Left lung (tissue), 10 donors: ENCODE results near the gene SLX4IP. TPM values are rescaled to one million over a fixed set of nuclear protein-coding genes. Genes with fewer than 3 reads are reported as not detected.
A peak's percentile ranks its signal among the peaks of the same experiment; 100 is the strongest.

Experiments
- ATAC-seq: fragments of 200-7000 bp; cut with Tn5 transposase; one replicate; pipeline ENCODE4 v1.9.1; 2020; ENCODE audit warnings: moderate library complexity
- DNase-seq, 4 donors: peaks; one replicate each; pipeline ENCODE4 v3.0.0-alpha.2; 2013 to 2020
- H3K27ac ChIP-seq, 2 donors: fragments of 200-600 bp; sonication (generic) in 1 of 2; one replicate each; pipeline versions ENCODE4 v1.5.0 to v1.8.0; 2020 to 2021
- H3K27me3 ChIP-seq, 2 donors: fragments of 200-600 bp; sonication (generic) in 1 of 2; one replicate each; pipeline versions ENCODE4 v1.5.0 to v1.8.0; 2020 to 2021
- H3K36me3 ChIP-seq, 2 donors: fragments of 200-600 bp; sonication (generic) in 1 of 2; one replicate each; pipeline versions ENCODE4 v1.5.0 to v1.8.0; 2020 to 2021
- H3K4me1 ChIP-seq, 2 donors: fragments of 200-600 bp; one replicate each; pipeline ENCODE4 v1.8.0; 2021
- H3K4me3 ChIP-seq, 2 donors: fragments of 200-600 bp; sonication (generic) in 1 of 2; one replicate each; pipeline versions ENCODE4 v1.5.0 to v1.8.0; 2020 to 2021; ENCODE audit warnings: mild to moderate bottlenecking in 1 of 2
- H3K9me3 ChIP-seq, 2 donors: fragments of 200-600 bp; sonication (generic) in 1 of 2; one replicate each; pipeline versions ENCODE4 v1.5.0 to v1.8.0; 2020 to 2021
- intact Hi-C, 2 donors: fragments of 100-400 bp; cut with DNase I; formaldehyde crosslinking; loops; one replicate each; pipeline versions ENCODE4 v1.11.2 to v1.14.2; 2022
- polyA plus RNA-seq, 6 donors: library from polyadenylated mRNA; unstranded; fragments of 120-200 nt; gene quantifications; one replicate each; pipeline ENCODE4 v1.2.1, GENCODE V29; 2013; ENCODE audit not compliant: insufficient read length in 6 of 6
- total RNA-seq, 2 donors: library from RNA; stranded (reverse); fragmentation: NEBNext Ultra II Directional; extraction: Animal tissue kit (Norgen Biotek cat#: 25700); gene quantifications; one replicate each; pipeline ENCODE4 v1.2.1, GENCODE V29; 2021
- TF ChIP-seq, protein P1 (sequence below), 2 donors: fragments of 200-600 bp; sonication (generic) in 1 of 2; IDR thresholded peaks; one replicate each; pipeline versions ENCODE4 v1.5.0 to v1.8.0; 2021; ENCODE audit warnings: antibody characterized with exemption in 2 of 2
- donor health status: DM: no; HTN: yes; CAD: no.
- donor health status: DM: no; HTN: no; CAD: no.

The SLX4IP gene
- total and polyA plus RNA-seq, 8 donors: 6.0 to 12.3 (median 10.3) TPM

DNA sequence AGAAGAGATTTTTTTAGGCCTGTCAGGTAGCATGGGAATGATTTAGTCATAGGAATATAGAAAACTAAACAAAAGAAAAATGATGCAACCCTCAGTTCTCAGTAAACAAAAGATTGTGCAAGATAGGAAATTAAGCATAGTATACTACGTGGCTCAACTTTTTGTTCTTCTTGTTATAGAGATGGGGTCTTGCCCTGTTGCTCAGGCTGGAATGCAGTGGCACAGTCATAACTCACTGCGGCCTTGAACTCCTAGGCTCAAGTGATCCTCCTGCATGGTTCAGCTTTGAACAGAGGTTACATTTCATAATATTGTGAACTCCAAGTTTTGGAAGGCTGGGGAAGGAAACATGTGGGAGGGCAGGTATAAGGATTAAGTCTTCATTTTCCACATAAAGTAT is 28.5 kb downstream of the SLX4IP start:
- H3K9me3 ChIP-seq: no peaks in the 10 kb centered on the region
- peaks cover 0 to 38% of the 10 kb centered on the region in 2 donors for H3K4me1 ChIP-seq
- peak overlapping the region in 1 of 2 donors; percentile 54 for H3K27ac ChIP-seq
- ATAC-seq (no peak), DNase-seq (no peak)
- H3K27me3 ChIP-seq: no peaks in the 10 kb centered on the region
- intact Hi-C loops: no loop called here
- H3K4me3 ChIP-seq: no peak overlapping the region
- H3K36me3 ChIP-seq: no peaks in the 10 kb centered on the region
- TF ChIP-seq, protein P1, sequence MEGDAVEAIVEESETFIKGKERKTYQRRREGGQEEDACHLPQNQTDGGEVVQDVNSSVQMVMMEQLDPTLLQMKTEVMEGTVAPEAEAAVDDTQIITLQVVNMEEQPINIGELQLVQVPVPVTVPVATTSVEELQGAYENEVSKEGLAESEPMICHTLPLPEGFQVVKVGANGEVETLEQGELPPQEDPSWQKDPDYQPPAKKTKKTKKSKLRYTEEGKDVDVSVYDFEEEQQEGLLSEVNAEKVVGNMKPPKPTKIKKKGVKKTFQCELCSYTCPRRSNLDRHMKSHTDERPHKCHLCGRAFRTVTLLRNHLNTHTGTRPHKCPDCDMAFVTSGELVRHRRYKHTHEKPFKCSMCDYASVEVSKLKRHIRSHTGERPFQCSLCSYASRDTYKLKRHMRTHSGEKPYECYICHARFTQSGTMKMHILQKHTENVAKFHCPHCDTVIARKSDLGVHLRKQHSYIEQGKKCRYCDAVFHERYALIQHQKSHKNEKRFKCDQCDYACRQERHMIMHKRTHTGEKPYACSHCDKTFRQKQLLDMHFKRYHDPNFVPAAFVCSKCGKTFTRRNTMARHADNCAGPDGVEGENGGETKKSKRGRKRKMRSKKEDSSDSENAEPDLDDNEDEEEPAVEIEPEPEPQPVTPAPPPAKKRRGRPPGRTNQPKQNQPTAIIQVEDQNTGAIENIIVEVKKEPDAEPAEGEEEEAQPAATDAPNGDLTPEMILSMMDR (IDR thresholded peaks at IDR 0.05): no peak

DNA sequence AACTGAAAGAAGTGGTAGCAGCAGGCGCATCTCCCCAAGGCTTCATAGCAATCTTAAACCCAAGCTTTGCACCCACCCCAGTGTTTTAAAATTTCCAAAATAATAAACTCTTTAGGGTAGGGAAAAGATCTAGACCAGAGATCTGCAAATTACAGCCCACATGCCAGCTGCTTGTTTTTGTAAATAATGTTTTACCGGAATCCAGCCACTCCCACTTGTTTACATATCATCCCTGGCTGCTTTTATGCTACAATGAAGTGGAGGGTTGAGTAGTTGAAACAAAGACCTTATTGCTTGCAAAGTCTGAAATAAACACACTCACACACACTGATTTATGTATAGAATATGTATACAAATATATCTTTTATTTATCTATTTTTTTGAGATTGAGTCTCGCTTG is 30.0 kb downstream of the SLX4IP start:
- Histone ChIP-seq H3K27me3 (no peaks in the 10 kb centered on the region), H3K4me3 (no peak overlapping the region), H3K27ac (no peak overlapping the region), H3K9me3 (no peaks in the 10 kb centered on the region), H3K36me3 (no peaks in the 10 kb centered on the region), H3K4me1 (peaks cover 5 to 53% of the 10 kb centered on the region in 2 donors)
- TF ChIP-seq, protein P1 (IDR thresholded peaks at IDR 0.05): no peak
- DNase-seq: no peak
- no peak for ATAC-seq
- intact Hi-C loops: no loop called here

DNA sequence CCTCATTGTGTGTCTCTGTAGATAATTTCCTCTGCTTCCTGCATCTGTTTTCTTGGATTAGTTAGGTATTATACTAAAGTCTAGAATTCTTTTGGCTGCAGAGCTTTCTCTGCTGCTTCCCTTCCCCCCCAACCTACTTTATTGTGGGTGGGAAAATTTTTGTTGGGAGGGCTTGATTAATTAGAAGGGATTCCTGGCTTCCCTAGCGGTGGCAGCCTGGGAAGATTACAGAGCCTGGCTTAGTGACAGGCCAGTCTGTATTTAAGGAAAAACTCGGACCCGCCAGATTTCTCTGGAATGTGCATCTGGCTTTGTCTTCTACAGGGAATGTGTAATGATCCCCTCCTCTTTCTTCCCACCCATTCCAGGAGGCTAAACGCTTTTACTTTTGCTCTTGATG is 31.2 kb downstream of the SLX4IP start:
- peak overlapping the region in 1 of 2 donors; percentile 11 for H3K27ac ChIP-seq
- no peaks in the 10 kb centered on the region for H3K36me3 ChIP-seq
- intact Hi-C loops: no loop called here
- TF ChIP-seq, protein P1 (IDR thresholded peaks at IDR 0.05): no peak
- no peaks in the 10 kb centered on the region for H3K9me3 ChIP-seq
- ATAC-seq (no peak), DNase-seq (peak in 2 of 4 donors; percentile 28 to 43)
- peaks cover 5 to 57% of the 10 kb centered on the region in 2 donors for H3K4me1 ChIP-seq
- no peaks in the 10 kb centered on the region for H3K27me3 ChIP-seq
- H3K4me3 ChIP-seq: no peak overlapping the region

DNA sequence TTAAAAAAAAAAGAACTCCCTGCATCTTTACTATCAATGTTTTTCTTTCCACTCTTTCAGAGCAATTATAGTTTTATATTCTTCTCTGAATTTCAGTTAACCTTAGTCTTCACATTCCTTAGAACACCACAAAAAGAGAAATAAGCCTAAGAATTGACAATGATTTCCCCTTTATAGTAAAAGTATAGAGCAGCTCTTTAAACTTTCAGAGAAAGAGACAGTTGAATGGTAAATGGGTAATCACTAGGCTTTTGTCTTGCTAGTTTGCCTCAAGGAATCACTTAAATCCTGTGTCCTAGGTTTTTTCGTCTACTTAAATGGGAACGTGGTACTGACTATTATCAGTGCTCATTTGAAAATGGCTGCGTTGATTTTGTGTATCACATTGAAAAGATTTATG is 31.8 kb downstream of the SLX4IP start:
- Histone ChIP-seq H3K9me3 (no peaks in the 10 kb centered on the region), H3K4me1 (peaks cover 5 to 52% of the 10 kb centered on the region in 2 donors), H3K27ac (peak overlapping the region in 1 of 2 donors; percentile 11), H3K27me3 (no peaks in the 10 kb centered on the region), H3K36me3 (no peaks in the 10 kb centered on the region), H3K4me3 (no peak overlapping the region)
- DNase-seq: no peak
- intact Hi-C loops: no loop called here
- TF ChIP-seq, protein P1 (IDR thresholded peaks at IDR 0.05): no peak
- no peak for ATAC-seq

DNA sequence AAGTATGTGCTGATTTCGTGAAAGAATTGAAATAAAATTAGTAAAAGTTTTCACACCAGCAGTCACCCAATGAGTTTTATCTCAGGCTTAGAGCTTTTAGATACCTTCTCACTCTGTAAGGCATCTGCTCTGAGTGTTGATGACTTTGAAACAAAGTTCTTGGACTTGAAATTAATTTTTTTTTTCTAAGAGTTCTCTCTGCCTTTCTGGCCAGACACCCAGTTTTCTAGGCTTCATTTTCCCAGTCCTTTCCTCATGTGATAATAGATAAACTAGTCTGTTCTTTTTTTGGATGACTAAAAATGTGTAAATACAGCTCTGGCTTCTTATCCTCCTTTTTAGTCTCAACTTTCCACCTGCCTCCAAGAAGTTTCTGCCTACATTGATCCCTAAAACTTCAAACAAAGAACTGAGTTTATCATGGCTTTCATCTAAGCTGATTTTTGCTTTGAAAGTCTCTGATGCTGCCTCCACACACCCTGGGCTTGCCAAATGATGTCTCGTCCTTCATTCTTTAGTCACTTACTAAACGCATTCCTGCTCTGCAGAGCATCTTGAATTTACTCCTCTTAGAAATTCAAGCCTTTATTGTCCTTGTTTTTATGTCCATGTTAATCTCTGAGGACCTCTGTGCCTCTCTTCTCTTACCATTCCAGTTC is 32.7 kb downstream of the SLX4IP start:
- Histone ChIP-seq H3K27ac (no peak overlapping the region), H3K4me3 (no peak overlapping the region), H3K4me1 (peaks cover 5 to 43% of the 10 kb centered on the region in 2 donors), H3K27me3 (no peaks in the 10 kb centered on the region), H3K36me3 (no peaks in the 10 kb centered on the region), H3K9me3 (no peaks in the 10 kb centered on the region)
- no peak for ATAC-seq
- intact Hi-C loops: no loop called here
- TF ChIP-seq, protein P1 (IDR thresholded peaks at IDR 0.05): no peak
- no peak for DNase-seq
